ENCODE measurements around the gene DUSP18.
"Not testable (repeated sequence)": the region's sequence is repeated elsewhere in the genome, so short reads cannot be mapped to it uniquely, and the experiment has no call there.

The DUSP18 gene

GRCh38 chr22:30640361-30640760 is 27.3 kb downstream of the DUSP18 start:
- Histone ChIP-seq H3K9ac (0 out of 22 replicates have a peak overlapping the region, but pooled peaks of 1 of the 11 experiments have one; percentile 45), H3K27ac (no peak overlapping the region), H3K4me1 (peaks cover 16 to 53% (median 22%) of the 10 kb centered on the region in 10 experiments), H4K20me1 (peaks cover 0 to 49% (median 8%) of the 10 kb centered on the region in 11 experiments; a peak in 7 of 22 replicates), H3K36me3 (peaks cover 0 to 8% (median 6%) of the 10 kb centered on the region in 11 experiments; a peak in 5 of 22 replicates), H3K4me3 (no peak overlapping the region), H3K27me3 (no peaks in the 10 kb centered on the region), H3K4me2 (peak overlapping the region in 2 of 11 experiments; percentile 29 to 42; a peak in 2 of 22 replicates), H3K9me3 (replicated peaks in 1 of 11) (peaks cover 9 to 20% (median 12%) of the 10 kb centered on the region in 11 experiments; a peak in 21 of 22 replicates)
- TF ChIP-seq Cebpa-rat (IDR thresholded peaks at IDR 0.05), result no peak

- peaks cover 25 to 53% (median 41%) of the 10 kb centered on the region in 10 experiments for H3K4me1 ChIP-seq
- H3K9ac ChIP-seq, result peak overlapping the region in 3 of 11 experiments; percentile 12 to 86 (median 78); a peak in 3 of 22 replicates
- H4K20me1 ChIP-seq, result peaks cover 0 to 30% (median 8%) of the 10 kb centered on the region in 11 experiments; a peak in 6 of 22 replicates
- H3K36me3 ChIP-seq, result peaks cover 0 to 8% (median 6%) of the 10 kb centered on the region in 11 experiments; a peak in 5 of 22 replicates
- no peak for TF ChIP-seq Cebpa-rat (IDR thresholded peaks at IDR 0.05)
- H3K4me2 ChIP-seq, result peak overlapping the region; percentile 95 to 100 (median 99); a peak in 21 of 22 replicates
- H3K27me3 ChIP-seq, result no peaks in the 10 kb centered on the region
- peaks cover 9 to 20% (median 12%) of the 10 kb centered on the region in 11 experiments; a peak in 21 of 22 replicates for H3K9me3 ChIP-seq (replicated peaks in 1 of 11)
- no peak overlapping the region for H3K27ac ChIP-seq
- peak overlapping the region in 4 of 10 experiments; percentile 9 to 80 (median 79); a peak in 5 of 20 replicates for H3K4me3 ChIP-seq
Observed at GRCh38 chr22:30637701-30638114, 30.0 kb downstream of the DUSP18 start.

- no peak for TF ChIP-seq Cebpa-rat (IDR thresholded peaks at IDR 0.05)
- H3K4me1 ChIP-seq, result peaks cover 25 to 53% (median 41%) of the 10 kb centered on the region in 10 experiments
- H3K4me2 ChIP-seq, result peak overlapping the region; percentile 95 to 100 (median 99)
- H3K9me3 ChIP-seq (replicated peaks in 1 of 11), result peaks cover 9 to 20% (median 12%) of the 10 kb centered on the region in 11 experiments; a peak in 21 of 22 replicates
- peak overlapping the region; percentile 60 to 80 (median 73) for H3K4me3 ChIP-seq
- peak overlapping the region; percentile 76 to 89 (median 85) for H3K9ac ChIP-seq
- H3K27ac ChIP-seq, result peak overlapping the region in 10 of 11 experiments; percentile 72 to 89 (median 85); a peak in 20 of 22 replicates
- peaks cover 0 to 8% (median 6%) of the 10 kb centered on the region in 11 experiments; a peak in 5 of 22 replicates for H3K36me3 ChIP-seq
- H4K20me1 ChIP-seq, result peaks cover 0 to 23% (median 8%) of the 10 kb centered on the region in 11 experiments; a peak in 6 of 22 replicates
- H3K27me3 ChIP-seq, result no peaks in the 10 kb centered on the region
Observed at GRCh38 chr22:30636226-30637077, 31.2 kb downstream of the DUSP18 start.

GRCh38 chr22:30635273-30636225 is 32.1 kb downstream of the DUSP18 start, which contains the start of gene SLC35E4:
TSS of gene SLC35E4 (plus strand) at chr22:30635781. CDS start at chr22:30636451, 670 bp downstream.
- H3K27me3 ChIP-seq, result no peaks in the 10 kb centered on the region
- peak within 1 kb of the TSS; percentile 60 to 80 (median 73) for H3K4me3 ChIP-seq
- peak within 1 kb of the TSS; percentile 54 to 89 (median 83); a peak in 21 of 22 replicates for H3K27ac ChIP-seq
- peaks cover 9 to 20% (median 12%) of the 10 kb centered on the region in 11 experiments; a peak in 21 of 22 replicates for H3K9me3 ChIP-seq (replicated peaks in 1 of 11)
- TF ChIP-seq Cebpa-rat (IDR thresholded peaks at IDR 0.05), result no peak
- peaks cover 25 to 47% (median 39%) of the 10 kb centered on the region in 10 experiments for H3K4me1 ChIP-seq
- H3K4me2 ChIP-seq, result peak within 1 kb of the TSS; percentile 95 to 100 (median 99)
- peaks cover 0 to 15% (median 1%) of the 10 kb centered on the region in 11 experiments; a peak in 6 of 22 replicates for H4K20me1 ChIP-seq
- peak within 1 kb of the TSS; percentile 76 to 89 (median 85) for H3K9ac ChIP-seq
- H3K36me3 ChIP-seq, result peaks cover 0 to 8% (median 6%) of the 10 kb centered on the region in 11 experiments; a peak in 5 of 22 replicates

- no peaks in the 10 kb centered on the region for H3K27me3 ChIP-seq
- peak overlapping the region; percentile 60 to 80 (median 73) for H3K4me3 ChIP-seq
- H4K20me1 ChIP-seq, result peaks cover 0 to 13% (median 0%) of the 10 kb centered on the region in 11 experiments; a peak in 6 of 22 replicates
- H3K9ac ChIP-seq, result peak overlapping the region in 10 of 11 experiments; percentile 55 to 89 (median 85); a peak in 21 of 22 replicates
- peaks cover 0 to 8% (median 6%) of the 10 kb centered on the region in 11 experiments; a peak in 5 of 22 replicates for H3K36me3 ChIP-seq
- H3K27ac ChIP-seq, result peak overlapping the region in 10 of 11 experiments; percentile 74 to 89 (median 85); a peak in 20 of 22 replicates
- TF ChIP-seq Cebpa-rat (IDR thresholded peaks at IDR 0.05), result no peak
- H3K4me2 ChIP-seq, result peak overlapping the region; percentile 79 to 100 (median 99)
- peaks cover 25 to 44% (median 37%) of the 10 kb centered on the region in 10 experiments for H3K4me1 ChIP-seq
- H3K9me3 ChIP-seq (replicated peaks in 1 of 11), result peaks cover 9 to 16% (median 12%) of the 10 kb centered on the region in 11 experiments; a peak in 21 of 22 replicates
Observed at GRCh38 chr22:30634471-30635233, 33.0 kb downstream of the DUSP18 start.

DNA sequence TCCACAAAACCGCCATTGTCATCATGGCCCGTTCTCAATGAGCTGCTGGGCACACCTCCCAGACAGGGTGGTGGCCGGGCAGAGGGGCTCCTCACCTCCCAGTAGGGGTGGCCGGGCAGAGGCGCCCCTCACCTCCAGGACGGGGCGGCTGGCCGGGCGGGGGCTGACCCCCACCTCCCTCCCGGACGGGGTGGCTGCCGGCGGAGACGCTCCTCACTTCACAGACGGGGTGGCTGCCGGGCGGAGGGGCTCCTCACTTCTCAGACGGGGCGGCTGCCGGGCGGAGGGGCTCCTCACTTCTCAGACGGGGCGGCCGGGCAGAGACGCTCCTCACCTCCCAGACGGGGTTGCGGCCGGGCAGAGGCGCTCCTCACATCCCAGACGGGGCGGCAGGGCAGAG is 36.2 kb downstream of the DUSP18 start:
- H3K4me2 ChIP-seq; H3K36me3 ChIP-seq; H3K9ac ChIP-seq; H4K20me1 ChIP-seq; H3K9me3 ChIP-seq (replicated peaks in 1 of 11); H3K27ac ChIP-seq; H3K4me3 ChIP-seq; H3K27me3 ChIP-seq: not testable (repeated sequence)
- peaks cover 19 to 44% (median 35%) of the 10 kb centered on the region in 10 experiments for H3K4me1 ChIP-seq

DNA sequence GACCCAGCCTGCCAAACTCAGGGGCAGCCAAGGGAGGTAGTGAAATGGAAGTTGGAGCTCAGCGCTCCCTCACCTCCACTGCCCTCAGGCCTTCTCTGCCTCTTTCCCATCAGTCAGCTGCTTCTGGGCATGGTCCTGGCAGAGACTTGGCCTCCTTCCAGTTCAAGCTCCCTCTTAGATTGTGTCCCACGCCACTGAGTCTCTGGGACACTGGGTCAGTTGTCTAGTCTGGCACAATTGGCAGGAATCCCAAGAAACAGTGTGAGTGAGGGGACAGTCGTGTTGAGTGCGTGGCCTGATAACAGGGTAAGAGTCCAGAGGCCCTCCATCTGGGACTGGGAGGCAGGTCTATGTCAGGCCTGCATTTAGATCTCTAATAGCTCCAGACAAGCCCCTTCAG is 39.2 kb downstream of the DUSP18 start:
- Histone ChIP-seq H3K4me1 (peaks cover 11 to 27% (median 20%) of the 10 kb centered on the region in 10 experiments), H3K4me2 (no peak overlapping the region), H3K9me3 (replicated peaks in 1 of 11) (no peaks in the 10 kb centered on the region; a peak in 1 of 22 replicates), H3K27ac (no peak overlapping the region), H3K27me3 (no peaks in the 10 kb centered on the region), H3K9ac (no peak overlapping the region), H4K20me1 (no peaks in the 10 kb centered on the region), H3K36me3 (no peaks in the 10 kb centered on the region), H3K4me3 (no peak overlapping the region)
- TF ChIP-seq Cebpa-rat (IDR thresholded peaks at IDR 0.05), result no peak

Data from BLaER1 treated with 17β-estradiol and CSF1 and Interleukin-3, amounts not matched to agents 10 nM and 100 nM (cell line).